NCI-H345 (cell line): ENCODE data around the gene PIH1D1.

Experiments used
- DNase-seq: peaks from one replicate; lab custom pipeline; 2025; lab: John Stamatoyannopoulos, UW

The PIH1D1 gene

DNA sequence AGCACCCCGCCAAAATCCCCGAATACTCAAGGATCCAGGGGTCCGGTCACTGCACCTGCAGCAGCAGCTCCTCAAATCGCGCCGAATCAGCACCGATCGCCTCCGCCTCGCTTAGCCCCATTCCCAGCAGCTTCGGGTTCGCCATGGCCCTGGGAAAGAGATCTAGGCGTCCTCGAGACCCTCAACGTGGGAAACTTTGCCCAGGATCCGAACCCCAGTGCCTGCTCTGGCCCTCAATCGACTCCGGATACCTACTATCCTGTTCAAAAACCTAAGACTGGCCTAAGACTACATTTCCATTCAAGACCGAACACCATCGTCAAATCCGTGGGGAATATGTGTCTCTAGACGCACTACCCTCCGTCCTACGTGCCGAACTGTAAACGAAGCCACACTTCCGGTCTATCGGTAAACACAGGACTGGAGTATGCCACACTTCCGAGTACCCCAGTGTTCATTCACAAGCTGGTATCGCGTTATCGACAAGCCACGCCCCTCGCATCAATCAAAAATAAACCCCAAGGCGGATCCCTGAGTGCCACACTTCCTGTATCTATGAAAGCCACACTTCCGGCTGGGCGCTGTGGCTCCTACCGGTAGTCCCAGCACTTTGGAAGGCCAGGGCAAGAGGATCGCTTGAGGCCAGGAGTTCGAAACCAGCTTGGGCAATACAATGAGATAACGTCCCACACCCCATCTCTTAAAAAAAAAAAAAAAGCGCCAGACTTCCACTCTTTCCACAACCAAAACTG, at the start of gene PIH1D1:
PIH1D1 (minus strand) TSS at position 385 of the 752 bp plus-strand sequence; CDS start at position 145, 240 bp downstream.
- peak; percentile 98 for DNase-seq

DNA sequence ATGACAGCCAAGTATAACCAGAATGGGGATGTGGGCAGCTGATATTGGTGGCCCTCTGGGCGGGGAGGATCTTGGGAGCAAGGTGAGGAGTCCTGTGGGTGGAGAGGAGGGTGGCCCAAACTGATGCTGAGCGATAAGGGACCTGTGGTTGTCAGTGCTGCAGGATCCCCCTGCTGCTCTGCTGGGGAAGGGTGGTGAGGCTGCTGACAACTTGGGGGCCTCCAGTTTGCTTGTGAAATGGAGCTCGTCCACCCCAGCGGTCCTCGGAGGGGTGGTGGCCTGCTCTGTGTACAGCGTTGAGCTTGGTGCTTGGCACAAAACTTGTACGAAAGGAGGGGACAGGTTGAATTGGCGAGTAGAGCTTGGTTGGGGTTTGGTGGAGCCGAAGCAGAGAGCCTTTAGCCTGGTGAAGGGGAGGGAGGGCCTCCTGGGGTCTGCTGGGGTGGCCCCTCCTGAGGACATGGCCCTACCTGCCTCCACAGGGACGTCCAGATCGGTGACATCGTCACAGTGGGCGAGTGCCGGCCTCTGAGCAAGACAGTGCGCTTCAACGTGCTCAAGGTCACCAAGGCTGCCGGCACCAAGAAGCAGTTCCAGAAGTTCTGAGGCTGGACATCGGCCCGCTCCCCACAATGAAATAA, 47.5 kb upstream of the PIH1D1 start:
- no peak for DNase-seq

DNA sequence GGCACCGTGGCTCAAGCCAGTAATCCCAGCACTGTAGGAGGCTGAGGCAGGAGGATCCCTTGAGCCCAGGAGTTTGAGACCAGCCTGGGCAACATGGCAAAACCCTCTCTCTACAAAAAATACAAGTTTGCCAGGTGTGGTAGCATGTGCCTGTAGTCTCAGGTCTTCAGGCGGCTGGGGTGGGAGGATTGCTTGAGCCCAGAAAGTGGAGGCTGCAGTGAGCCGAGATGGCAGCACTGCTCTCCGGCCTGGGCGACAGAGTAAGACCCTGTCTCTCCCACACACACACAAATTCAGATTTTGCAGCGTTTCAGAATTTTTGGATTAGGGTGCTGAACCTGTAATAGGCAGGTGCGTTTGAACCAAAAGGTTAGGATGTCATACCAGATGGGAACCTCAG, 46.9 kb upstream of the PIH1D1 start:
- no peak for DNase-seq

DNA sequence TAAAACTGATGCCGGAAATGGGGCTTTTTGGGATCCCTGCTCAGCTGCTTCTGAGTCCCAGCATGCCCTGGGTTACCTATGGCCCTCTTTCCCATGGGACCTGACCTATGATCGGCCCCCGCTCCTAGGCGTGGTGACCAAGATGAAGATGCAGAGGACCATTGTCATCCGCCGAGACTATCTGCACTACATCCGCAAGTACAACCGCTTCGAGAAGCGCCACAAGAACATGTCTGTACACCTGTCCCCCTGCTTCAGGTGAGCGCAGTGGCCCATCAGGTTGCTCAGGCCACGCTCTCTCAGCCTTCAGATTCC, 46.1 kb upstream of the PIH1D1 start:
- DNase-seq: no peak

DNA sequence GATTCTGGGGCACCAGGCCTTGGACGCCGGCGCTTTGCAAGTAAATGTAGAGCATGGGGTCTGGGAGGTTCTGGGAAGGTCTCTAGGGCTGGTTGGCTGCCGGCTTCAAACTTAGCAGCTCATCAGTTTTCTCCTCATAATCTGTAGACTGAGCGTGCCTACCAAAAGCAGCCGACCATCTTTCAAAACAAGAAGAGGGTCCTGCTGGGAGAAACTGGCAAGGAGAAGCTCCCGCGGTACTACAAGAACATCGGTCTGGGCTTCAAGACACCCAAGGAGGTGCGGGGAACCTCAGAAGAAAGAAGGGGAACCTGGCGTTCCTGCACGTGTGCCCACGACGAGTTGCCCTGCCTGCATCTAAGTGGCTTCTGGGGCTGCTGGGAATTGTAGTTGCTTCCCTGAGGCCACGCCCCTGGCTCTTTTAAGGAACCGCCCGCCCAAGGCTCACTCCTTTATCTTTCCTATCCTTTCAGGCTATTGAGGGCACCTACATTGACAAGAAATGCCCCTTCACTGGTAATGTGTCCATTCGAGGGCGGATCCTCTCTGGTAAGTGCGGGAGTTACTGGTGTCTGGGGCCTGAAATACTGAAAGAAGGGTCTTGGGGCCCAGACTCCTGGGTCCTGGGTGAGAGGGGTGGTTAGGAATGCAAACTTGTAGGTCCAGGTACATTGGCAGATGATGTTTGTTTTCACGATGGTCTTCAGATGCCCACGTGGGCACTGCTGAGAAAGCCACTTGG, 45.6 kb upstream of the PIH1D1 start:
- DNase-seq: no peak

DNA sequence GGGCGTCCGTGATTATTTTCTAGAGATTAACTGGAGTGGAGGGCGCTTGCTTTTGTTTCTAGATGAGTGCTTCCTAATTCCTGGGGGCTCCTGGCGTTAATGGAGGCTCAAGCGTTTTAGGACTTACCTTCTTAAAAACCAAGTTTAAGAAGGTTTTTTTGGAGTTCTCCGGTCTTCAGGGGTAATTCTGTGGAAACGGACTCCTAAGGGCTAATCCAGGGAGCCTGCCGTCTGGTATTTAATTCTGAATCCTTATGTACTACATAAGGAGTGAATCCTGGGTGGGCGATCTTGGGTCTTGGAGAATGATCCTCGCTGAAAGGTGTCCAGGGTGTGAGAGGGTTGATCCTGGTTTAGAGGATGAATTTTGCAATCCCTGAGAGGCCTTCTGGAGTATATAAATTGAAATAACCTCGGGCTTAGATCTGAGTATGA, 45.0 kb upstream of the PIH1D1 start:
- DNase-seq: no peak

DNA sequence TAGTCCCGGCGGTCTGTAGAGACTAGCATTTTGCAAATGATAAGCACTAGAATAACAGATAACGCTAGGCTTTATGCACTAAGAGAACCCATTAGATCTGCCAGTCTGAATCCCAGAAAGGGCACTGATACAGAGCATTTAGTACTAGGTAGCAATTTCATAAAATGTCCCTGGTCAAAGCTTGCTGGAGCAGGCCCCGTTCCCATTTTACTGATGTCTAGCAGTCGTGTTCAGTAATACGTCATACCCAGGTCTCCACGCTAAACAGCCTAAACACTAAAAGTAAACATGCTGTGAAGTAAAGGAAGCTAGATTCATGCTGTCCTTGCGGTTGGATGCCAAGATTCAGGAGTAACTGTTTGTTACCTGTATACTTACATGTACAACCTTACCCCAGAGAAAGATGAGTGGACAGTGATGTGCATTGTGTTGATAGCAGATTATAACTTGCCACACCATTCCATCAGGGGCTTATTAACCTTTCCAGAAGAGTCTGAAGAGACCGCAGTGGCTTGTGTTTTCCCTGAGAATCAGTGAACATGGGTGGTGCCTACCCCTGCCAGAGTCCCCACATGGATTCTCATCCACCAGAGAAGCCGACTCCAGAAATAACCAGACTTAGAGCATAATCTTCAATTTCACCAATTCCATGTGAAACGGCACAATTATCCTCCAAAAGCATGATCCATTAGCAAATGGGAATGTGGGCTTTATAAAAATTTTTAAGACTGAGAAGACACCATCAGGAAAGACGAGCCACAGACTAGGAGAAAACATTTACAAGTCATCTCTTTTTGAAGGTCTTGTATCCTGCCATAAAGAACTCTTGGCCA, 41.2 kb upstream of the PIH1D1 start:
- DNase-seq: no peak

DNA sequence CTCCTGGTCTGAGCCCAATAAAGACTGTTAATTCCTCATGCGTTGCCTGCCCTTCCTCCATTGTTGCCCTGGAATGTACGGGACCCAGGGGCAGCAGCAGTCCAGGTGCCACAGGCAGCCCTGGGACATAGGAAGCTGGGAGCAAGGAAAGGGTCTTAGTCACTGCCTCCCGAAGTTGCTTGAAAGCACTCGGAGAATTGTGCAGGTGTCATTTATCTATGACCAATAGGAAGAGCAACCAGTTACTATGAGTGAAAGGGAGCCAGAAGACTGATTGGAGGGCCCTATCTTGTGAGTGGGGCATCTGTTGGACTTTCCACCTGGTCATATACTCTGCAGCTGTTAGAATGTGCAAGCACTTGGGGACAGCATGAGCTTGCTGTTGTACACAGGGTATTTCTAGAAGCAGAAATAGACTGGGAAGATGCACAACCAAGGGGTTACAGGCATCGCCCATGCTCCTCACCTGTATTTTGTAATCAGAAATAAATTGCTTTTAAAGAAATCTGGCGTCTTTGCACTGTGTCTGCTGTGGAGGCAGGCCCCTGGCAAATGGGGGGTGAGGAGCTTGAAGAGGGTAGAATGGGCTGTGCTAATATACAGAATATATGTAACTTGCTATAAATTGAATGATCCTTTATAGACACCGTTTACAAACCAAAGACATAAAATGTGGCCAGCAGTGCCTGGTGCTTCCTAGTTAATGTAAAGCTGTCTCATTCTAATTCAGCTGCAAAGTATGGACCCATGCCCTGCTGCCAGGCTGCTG, 40.4 kb upstream of the PIH1D1 start:
- DNase-seq: no peak

DNA sequence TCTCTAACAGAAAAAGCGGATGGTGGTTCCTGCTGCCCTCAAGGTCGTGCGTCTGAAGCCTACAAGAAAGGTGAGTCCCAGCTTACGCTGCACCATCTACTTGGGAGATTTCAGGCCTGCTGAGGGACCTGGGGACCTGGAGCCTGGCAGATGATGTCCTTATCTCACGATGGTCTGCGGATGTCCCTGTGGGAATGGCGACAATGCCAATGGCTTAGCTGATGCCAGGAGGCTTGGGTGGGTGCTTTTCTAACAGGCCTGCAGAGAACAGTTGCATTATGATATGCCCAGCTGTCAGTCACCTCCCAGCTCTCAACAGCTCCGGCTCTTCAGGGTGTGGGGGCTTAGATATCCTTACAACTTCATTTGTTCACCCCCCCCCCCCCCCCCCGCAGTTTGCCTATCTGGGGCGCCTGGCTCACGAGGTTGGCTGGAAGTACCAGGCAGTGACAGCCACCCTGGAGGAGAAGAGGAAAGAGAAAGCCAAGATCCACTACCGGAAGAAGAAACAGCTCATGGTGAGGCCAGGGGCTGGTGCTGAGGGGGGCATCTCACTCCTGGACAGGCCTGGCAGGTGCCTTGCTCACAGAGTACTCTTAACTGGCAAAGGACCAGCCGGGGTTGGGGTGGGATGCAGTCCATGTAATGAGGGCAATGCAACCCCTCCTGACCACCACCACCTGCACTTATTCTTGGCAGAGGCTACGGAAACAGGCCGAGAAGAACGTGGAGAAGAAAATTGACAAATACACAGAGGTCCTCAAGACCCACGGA, 39.6 kb upstream of the PIH1D1 start:
- no peak for DNase-seq

DNA sequence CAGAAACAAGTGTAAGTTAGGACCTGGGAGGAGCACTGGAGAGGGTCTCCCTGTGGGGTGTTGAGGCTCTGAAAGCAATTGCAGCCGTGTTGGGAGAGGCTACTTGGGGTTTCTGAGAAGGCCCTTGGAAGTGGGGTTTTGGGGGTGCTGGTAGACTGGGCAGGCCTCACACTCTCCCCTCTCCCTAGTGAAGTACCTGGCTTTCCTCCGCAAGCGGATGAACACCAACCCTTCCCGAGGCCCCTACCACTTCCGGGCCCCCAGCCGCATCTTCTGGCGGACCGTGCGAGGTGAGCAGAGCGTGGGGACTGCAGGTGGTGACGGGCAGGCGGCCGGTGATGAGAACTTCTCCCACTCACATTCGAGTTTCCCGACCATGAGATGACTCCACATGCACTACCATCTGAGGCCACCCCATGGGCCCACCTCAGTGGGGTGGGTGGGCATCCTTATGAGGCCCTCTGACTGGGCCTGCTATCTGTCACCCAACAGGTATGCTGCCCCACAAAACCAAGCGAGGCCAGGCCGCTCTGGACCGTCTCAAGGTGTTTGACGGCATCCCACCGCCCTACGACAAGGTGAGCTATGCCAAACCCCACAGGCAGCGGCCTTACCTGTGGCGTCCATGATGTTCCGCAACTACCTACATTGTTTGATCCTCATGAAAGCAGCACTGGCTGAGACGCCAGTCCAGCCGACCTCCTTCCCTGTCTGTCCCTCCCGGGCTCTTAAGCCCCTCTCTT, 38.8 kb upstream of the PIH1D1 start:
- no peak for DNase-seq

DNA sequence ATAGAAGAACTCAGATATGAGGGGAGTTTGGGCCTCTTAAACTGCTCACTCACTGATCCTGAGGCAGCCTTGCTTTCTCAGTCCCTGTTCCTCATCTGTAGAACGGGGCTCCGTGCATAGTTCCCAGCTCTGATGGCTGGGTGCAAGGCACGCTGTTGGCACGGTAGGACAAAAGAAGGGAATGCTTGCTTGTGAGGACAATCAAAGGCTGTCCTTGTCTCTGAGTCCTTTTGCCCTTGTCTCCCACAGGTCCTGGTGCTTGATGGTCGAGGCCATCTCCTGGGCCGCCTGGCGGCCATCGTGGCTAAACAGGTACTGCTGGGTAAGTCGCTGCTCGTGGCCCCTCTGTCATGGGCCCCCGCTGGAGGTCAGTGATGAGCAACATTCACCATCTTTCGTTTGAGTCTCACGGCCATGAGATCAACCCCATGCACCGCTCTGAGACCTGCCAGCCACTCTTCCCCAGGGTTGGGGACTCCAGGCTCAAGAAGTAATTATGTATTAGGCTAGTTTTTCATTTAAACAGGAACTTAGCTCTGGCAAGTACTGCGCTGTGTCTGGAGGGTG, 38.1 kb upstream of the PIH1D1 start:
- DNase-seq: no peak

DNA sequence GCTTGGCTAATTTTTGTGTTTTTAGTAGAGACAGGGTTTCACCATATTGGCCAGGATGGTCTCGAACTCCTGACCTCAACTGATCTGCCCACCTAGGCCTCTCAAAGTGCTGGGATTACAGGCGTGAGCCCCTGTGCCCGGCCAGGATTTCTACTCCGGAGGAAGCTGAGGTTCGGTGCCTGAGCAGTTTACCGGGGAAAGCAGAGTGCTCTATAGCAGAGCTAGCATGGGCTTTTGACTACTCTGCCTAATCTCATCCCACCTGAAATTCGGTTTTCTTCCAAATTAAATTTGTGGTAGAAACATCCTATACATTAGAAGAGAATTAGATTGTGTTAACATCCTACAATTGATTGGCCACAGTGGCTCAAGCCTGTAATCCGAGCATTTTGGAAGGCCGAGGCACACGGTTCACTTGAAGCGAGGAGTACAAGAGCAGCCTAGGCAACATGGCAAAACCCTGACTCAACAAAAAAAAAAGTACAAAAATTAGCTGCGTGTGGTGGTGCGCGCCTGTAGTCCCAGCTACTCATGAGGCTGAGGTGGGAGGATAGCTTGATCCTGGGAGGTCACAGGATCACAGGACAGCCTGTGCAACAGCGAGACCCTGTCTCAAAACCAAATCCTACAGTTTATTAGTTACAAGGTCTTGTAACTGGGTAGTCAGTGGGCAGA, 37.4 kb upstream of the PIH1D1 start:
- DNase-seq: no peak

DNA sequence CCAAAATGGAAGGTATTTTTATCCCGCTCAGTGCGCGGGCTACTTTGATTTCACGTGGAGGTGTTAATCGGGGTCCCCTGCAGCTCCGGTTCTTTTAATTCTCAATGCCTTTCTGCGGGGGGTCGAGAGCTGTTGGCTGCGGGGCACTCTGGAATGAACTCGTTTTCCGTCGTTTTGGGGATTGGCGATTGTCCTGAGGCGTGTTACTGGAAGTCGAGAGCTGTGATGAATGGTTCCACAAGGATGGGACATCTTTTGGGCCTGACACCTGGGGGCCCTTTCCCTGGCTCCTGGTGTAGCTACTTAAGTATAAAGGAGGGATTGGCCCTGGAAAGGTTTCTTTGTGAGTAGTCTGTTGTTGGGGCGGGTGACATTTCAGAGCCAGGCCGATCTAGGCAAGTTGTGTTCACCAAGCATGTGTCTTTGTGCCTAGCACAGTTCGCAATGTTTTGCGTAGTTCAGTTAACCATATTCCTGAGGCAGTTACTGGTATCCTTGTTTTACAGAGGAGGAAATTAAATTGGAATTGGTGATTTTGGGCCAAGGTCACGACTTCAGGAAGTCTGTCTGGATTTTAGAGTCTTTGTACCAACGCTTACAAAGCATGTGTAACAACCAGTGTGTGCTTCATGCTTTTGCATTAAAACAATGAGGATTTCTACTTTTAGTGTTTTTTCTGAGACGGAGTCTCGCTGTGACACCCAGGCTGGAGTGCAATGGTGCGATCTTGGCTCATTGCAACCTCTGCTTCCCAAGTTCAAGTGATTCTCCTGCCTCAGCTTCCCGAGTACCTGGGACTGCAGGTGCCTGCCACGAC, 36.6 kb upstream of the PIH1D1 start:
- no peak for DNase-seq

DNA sequence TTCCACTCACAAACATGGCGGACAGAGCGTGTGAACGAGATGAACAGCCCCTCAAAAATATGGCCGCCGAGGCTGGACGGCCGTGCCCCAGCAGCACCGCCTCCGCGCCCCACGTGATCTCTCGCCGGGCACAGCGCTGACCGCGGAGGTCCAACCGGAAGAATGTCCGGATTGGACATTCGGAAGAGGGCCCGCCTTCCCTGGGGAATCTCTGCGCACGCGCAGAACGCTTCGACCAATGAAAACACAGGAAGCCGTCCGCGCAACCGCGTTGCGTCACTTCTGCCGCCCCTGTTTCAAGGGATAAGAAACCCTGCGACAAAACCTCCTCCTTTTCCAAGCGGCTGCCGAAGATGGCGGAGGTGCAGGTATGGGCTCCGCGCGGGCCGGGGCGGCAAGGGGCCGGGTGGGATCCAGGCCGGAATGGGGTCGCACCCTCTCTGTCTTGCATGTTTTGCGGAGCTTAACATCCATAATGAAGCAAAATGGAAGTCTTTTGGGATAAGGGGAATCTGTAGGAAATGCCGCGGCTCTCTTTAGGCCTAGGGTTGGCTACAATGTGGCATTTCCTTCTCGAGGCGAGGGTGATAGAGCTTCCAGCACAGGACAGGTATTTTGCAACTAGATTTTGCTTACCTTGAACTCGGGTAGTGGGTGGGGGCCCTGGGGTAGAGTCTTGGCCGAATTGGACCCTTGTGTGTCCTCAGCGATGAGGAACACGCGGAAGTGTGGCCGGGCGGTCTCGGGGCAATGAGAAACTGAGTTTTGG, 35.8 kb upstream of the PIH1D1 start, which contains the start of gene RPL13A:
RPL13A (plus strand) TSS at position 332 of the 769 bp plus-strand sequence; CDS start at position 354, 22 bp downstream.
- DNase-seq: peak; percentile 97

DNA sequence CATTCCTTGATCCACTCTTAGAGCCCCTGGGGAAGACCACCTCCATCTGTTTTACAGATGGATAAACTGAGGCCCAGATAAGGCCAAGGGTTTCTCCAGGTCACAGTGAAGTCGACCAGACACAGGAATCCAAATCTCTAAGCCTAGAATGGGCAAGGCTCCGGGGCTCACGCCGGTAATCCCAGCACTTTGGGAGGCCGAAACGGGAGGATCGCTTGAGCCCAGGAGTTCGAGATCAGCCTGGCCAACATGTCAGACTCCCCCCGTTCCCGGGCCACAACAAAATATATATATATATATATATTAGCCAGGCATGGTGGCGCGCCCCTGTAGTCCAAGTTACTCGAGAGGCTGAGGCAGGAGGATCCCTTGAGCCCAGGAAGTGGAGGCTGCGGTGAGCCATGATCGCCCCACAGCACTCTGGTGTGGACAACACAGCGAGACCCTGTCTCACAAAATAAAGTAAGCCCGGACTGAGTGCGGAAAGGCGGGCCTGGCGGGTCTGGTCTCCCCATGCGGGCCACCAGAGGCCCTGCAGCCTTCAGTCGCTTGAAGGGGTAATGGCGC, 35.2 kb upstream of the PIH1D1 start:
- no peak for DNase-seq

DNA sequence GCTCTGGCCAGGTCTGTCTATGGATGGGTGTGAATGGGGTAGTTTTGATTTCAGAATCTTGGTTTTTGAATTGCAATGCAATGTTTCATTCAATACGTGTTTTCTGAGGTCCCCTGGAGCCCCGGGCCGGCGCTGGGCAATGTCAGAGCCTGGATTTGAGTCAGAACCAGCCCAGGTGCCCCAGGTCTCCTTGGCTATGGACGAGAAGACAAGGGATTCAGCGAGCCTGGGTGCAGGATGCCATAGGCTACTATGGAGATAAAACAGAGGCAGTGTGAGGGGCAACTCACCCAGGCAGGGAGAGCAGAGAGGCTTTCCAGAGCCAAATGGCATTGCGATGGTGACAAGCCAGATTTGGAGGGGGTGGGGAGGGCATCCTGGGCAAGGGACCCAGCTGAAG, 34.6 kb upstream of the PIH1D1 start:
- DNase-seq: no peak
